ENCODE measurements around the gene SLC25A39.
"Not testable (repeated sequence)": the region's sequence is repeated elsewhere in the genome, so short reads cannot be mapped to it uniquely, and the experiment has no call there.

Gene SLC25A39

GRCh38 chr17:44333371-44333770 is 8.7 kb upstream of the SLC25A39 start:
- no peak for DNase-seq

DNA sequence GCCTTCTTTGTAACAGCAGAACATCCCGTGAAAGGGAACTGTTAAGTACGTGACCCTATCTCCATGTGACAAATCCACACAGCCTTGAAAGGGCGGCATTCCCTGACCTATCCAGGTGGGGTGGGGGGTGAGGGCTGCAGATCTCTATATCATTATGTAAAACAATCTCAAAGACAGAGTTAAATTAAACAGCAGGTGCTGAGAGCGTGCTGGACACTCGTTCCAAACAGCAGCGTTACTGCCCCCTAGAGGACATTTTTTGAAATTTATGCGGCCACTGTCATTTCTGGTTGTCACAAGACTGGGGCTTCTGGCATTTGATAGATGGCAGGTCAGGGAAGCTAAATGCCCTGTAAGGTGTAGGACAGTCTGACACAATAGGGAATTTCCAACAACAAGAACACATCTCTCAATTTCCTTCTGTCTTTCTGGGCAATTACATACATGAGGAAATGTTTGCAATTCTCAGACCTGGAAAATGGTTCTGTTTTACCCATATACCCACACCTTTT is 6.7 kb upstream of the SLC25A39 start:
- peak; percentile 71 for DNase-seq

DNA sequence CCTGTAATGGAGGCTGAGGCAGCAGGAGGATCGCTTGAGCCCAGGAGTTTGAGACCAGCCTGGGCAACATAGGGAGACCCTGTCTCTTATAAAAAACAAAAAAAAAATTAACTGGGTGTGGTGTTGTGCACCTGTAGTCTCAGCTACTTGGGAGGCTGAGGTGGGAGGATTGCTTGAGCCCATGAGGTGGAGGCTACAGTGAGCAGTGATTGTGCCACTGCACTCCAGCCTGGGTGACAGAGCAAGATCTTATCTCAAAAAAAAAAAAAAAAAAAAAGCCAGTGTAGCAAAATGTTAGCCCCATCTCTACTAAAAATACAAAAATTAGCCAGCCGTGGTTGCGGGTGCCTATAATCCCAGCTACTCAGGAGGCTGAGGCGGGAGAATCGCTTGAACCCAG is 5.6 kb upstream of the SLC25A39 start:
- not testable (repeated sequence) for DNase-seq

DNA sequence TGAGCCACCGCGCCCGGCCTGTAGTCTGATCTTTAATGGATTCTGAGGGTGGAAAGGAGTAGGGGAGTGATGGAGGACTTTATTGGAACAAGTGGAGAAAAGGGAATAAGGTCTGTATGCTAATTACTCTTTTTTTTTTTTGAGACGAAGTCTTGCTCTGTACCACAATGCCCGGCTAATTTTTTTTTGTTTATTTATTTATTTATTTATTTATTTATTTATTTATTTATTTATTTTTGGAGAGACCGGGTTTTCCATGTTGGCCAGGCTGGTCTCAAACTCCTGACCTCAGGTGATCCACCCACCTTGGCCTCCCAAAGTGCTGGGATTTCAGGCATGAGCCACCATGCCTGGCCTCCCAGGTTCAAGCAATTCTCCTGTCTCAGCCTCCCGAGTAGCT is 4.9 kb upstream of the SLC25A39 start:
- DNase-seq = not testable (repeated sequence)

GRCh38 chr17:44327715-44328449 is 3.3 kb upstream of the SLC25A39 start:
- no peak for DNase-seq

DNA sequence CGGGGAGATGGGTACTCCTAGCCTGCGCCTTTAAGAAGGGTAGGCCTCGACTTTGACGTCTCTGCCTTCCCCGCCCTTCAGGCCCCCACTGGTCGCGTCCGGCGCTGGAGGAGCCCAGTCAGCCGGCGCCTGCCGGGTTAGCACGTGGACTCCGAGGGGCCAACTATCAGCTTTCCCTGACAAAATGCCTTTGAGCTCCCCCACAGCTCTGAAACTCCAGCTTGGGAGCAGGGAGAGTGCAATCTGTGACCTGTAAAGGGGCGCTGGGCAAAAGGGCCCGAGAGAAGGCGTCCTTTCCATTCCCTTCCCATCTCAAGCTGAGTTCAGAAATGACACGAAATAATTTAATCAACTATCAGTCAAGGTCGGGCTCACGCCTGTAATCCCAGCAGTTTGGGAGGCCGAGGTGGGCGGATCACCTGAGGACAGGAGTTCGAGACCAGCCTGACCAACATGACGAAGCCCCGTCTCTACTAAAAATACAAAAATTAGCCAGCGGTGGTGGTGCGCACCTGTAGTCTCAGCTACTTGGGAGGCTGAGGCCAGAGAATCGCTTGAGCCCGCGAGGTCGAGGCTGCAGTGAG is 2.3 kb upstream of the SLC25A39 start:
- peak; percentile 87 for DNase-seq

- DNase-seq = no peak
Observed at GRCh38 chr17:44324092-44324570, 492 bp downstream of the SLC25A39 start.

DNA sequence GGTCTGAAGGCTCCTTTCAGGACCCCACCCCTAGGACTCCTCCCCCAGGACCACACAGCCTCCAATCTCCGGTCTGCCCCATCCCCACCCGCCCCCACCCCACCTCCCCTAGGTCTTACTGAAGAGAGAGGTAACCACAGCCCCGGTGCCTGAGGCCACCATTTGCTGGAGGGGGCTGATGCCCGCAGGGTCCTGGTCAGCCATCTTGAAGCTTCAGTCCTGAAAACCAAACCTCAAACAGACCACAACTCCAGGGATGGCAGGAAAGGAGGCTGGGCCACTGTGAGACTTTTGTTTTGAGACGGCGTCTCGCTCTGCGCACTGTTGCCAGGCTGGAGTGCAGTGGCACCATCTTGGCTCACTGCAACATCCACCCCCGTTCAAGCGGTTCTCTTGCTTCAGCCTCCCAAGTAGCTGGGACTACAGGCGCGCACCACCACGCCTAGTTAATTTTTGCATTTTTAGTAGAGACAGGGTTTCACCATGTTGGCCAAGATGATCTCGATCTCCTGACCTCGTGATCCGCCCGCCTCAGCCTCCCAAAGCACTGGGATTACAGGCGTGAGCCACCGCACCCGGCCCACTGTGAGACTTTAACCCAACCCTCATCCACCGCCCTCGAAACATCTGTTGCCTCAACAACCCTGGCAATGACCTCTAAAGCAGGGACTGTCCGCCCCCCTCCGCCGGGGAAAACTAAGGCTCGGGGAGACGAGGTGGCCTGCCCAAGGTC is 1.1 kb downstream of the SLC25A39 start:
- no peak for DNase-seq

GRCh38 chr17:44322236-44322895 is 2.3 kb downstream of the SLC25A39 start:
- no peak for DNase-seq

GRCh38 chr17:44321246-44322120 is 3.1 kb downstream of the SLC25A39 start:
- no peak for DNase-seq

DNA sequence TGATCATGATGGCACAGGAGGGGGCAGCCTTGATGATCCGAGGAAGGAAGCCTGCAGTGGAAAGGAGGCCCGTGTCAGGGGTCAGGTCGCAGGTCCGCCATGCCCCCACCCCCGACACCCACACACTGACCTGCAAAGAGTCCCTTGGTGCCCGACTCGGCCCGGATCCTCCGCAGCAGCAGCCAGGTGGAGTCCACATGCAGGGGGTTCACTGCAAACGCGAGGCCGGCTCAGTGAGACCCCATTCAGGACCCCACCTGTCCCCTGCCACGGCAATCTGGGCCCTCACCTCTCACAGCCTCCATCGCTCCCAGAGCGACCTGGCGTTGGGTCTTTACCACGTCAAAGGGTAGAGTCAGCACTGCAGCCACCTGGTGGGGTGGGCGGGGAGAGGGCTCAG is 4.6 kb downstream of the SLC25A39 start:
- DNase-seq = no peak

DNA sequence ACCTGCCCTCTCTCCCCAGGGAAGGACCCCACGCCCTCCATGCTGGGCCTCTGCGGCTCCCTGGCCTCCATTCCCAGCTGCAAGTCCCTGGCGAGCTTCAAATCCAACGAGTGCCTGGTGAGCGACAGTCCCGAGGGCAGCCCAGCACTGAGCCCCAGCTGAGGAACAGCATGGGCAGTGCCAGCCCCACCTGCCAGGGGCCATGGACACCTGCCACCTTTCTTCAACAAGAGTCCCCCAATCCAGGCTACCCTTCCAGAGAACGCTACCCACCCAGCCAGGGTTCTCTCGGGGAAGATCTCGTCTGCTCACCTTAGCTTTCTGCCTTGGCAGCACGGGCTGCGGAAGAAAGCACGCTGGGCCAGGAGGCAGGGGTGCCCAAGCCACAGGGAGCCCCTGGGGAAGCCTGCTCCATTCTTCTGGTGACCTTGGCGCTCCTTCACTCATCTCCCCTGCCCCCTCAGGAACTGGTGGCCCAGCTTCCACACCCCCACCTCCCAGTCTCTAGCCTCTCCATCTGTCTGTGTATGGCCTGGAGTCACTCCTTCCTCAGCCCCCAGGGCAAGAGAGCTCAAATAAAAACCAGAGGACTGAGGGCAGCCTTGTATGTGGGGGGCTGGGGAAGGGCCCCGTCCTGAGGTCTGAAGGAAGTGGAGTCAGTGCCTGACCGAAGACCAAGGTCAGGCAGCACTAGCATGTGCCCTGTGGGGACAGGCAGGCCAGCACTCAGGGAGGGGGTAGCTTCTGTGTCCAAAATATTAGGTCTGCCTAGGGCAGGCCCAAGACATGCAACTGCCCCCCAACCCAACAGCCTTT is 6.3 kb downstream of the SLC25A39 start:
- DNase-seq = no peak

DNA sequence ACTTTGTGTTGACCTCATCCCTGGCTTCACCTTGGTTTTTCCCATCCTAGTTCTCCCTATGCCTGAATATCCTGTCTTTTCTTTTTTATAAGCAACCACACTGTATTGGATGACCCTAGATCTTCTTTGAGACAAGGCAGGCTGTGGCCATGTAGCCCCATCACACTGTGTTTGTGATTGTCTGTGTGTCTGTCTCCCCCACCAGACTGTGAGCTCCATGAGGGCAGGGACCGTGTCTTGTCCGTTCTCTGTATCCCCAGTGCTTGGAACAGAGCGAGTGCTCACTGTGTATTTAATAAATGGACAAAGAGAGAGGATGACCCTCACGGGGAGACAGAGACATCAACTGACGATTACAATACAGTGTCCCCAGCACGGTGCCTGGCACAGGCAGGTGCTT is 7.1 kb downstream of the SLC25A39 start:
- DNase-seq = no peak

DNA sequence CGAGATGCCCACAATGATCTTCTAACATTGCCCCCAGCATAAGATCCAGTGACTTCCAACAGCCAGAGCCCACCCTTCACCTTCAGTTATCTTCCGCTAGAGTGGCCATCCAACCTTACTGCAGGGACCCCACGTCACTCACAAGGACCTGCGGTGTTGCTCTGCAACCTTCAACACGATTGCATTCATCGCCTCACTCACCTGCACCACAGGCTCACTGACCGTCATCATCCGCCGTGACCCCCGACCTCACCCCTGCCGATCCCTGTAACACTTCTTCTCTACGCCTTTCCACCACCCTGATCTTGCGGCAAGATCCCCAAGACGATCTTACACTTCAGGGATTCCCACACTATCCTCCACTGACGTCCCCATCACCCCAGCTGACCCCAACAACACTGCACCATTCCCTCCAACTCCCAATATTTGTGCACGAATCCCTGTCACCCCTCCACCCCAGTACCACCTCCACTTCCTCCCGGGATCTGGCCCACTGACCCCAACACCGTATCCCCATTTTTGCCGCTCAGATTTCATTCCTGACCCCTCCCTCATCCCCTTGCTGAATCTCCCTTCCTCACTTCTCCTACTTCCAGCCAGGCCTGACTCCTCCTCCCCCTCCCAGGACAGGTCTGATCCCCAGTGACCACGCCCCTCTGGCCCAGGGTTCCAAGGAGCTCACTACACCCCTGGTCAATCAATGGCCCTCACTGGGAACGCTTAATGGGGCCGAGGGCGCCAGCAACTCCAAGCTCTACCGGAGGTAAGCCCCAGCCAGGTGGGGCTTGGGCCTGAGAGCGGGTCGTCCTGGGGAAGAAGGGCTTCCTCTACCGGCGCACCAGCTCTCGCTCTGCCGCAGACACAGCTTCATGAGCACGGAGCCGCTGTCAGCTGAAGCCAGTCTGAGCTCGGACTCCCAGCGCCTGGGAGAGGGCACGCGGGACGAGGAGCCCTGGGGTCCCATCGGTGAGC is 8.6 kb downstream of the SLC25A39 start:
- DNase-seq = no peak

- peak; percentile 72 for DNase-seq
Observed at GRCh38 chr17:44314869-44315661, 9.6 kb downstream of the SLC25A39 start.

DNA sequence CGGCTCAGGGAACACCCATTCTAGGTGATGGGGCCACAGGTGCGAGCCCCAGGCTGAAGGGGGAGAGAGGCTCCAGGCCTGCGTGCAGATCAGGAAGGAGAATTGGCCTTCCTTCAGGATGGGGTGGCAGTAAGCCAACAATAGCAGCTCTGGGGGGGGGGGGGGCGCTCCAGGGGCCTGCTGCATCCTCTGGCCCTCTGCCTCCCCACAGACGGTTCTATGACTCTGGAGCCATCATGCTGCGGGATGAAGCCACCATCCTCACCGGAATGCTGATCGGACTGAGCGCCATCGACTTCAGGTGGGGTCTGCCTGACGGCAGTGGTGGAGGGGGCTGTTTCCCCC is 10.1 kb downstream of the SLC25A39 start:
- no peak for DNase-seq

GRCh38 chr17:44314031-44314430 is 10.6 kb downstream of the SLC25A39 start:
- no peak for DNase-seq

DNA sequence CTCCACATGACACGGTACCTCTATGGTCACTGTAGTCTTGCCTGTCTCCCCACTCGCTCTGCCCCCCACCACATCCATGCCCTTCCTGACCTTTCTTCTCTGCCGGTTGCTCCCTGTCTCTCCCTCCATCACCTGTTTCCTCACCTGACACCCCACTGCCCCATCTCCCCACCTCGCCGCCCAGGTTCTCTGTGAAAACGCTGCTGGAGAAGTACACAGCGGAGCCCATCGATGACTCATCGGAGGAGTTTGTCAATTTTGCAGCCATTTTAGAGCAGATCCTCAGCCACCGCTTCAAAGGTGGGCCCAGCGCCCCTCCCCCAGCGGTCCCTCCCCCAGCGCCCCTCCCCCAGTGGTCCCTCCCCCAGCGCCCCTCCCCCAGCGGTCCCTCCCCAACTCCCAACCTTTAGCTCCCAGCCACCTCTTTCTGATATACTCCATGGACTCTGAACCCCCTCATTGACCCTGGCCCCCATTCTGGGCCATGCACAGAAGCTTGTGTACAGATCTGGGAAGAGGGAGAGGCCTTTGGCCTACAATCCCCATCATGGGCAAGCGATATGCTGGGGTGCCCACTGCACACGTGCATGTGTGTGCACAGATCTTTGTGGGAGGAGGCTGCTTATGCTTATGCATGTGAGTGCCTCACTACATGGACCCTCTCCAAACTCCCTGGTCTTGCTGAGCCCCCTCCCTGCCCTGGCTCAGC is 12.1 kb downstream of the SLC25A39 start:
- no peak for DNase-seq

Measured in DMS79 treated with DMSO at 0.1 percent for 48 hours (cell line).